Activated CD4-positive, alpha-beta T cell treated with anti-CD3 and anti-CD28 coated beads, Interleukin-2, amount 50 U/mL, for 16 hours (primary cell): ENCODE measurements around the gene SYMPK.
"Not testable (repeated sequence)": the region's sequence is repeated elsewhere in the genome, so short reads cannot be mapped to it uniquely, and the experiment has no call there.

Source experiments
- DNase-seq: peaks from one replicate; pipeline ENCODE4 v3.0.0-alpha.2; 2020

Gene SYMPK

DNA sequence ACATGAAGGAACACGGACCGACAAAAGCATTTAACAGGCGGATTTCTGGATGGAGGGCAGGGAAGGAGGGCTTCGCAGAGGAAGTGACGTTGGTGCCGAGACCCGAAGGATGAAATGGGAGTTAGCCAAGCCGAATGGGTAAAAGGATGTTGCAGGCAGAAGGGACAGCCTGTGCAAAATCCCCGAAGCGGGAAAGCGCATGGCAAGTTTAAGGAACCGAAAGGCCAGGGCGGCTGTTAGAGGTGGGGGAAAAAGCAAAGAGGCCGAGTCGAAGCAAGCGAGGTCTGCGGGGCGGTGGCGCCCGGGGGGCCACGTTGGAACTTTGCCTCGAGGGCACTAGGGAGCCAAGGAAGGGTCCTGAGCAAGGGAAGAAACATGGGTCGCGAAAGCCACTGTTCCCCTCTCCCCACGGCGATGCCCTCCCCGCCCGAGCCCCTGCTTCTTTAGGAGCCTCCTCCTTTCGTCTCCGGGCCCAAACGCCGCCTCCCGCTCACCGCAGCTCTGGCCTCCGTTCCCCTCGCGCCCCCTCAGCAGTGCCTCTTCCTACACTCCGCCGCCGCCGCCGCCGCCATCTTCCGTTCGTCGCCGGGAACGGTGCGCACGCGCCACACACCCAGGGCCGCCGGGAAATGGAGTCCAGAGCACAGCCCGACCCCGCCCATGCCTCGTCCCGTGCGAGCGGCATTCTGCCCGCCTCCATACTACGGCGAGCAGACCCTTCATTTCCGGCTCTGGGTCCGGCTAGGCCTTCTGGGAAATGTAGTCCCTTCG lies at the start of gene SYMPK:
Gene SYMPK, minus strand, starts transcription at position 584 of the 771 bp plus-strand sequence. CDS start 8,652 bp downstream, outside the sequence.
- DNase-seq: peak; percentile 100

GRCh38 chr19:45911291-45911690 lies 48.3 kb upstream of the SYMPK start:
- no peak for DNase-seq

GRCh38 chr19:45908956-45909355 lies 46.0 kb upstream of the SYMPK start:
- no peak for DNase-seq

DNA sequence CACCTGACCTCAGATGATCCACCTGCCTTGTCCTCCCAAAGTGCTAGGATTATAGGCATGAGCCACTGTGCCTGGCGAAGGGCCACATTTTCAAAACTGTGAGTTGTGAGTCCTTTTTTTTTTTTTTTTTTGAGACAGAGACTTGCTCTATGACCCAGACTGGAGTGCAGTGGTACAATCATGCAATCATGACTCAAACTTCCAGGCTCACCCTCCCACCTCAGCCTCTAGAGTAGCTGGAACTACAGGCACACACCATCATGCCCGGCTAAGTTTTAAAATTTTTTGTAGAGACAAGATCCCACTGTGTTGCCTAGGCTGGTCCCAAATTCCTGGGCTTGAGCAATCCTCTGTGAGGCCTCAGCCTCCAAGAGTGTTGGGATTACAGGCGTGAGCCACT lies 43.3 kb upstream of the SYMPK start:
- DNase-seq: no peak

- DNase-seq: no peak
Measured at GRCh38 chr19:45905011-45905410, 42.1 kb upstream of the SYMPK start.

GRCh38 chr19:45902651-45903625 lies 40.0 kb upstream of the SYMPK start:
- peak; percentile 100 for DNase-seq

GRCh38 chr19:45901912-45902650 lies 39.1 kb upstream of the SYMPK start, which contains the start of gene MYPOP:
Gene MYPOP (minus strand): TSS chr19:45902613. CDS start chr19:45901773, 840 bp downstream.
- DNase-seq: no peak

DNA sequence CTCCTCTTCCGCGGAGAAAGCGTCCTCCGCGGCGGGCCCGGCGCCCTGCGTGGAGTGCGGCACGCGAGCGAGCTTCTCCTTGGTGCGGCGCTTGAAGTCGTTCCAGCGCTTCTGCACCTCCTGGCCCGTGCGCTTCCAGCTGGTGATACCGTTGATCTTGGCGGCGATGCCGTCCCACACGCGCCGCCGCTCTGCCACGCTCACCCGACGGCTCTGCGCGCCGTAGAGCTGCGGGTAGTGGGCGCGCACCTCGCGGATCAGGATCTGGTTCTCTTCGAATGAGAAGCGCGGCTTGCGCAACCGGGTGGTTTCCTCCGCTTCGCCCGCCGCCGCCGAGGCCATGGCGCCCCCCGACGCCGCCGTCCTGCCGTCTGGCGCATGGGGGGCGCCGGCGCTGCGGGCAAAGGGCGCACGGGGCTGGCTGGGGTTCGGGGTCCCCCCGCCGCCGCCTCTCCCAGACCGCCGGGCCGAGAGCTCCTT lies 38.5 kb upstream of the SYMPK start:
- no peak for DNase-seq

GRCh38 chr19:45900738-45901431 lies 37.9 kb upstream of the SYMPK start:
- no peak for DNase-seq

DNA sequence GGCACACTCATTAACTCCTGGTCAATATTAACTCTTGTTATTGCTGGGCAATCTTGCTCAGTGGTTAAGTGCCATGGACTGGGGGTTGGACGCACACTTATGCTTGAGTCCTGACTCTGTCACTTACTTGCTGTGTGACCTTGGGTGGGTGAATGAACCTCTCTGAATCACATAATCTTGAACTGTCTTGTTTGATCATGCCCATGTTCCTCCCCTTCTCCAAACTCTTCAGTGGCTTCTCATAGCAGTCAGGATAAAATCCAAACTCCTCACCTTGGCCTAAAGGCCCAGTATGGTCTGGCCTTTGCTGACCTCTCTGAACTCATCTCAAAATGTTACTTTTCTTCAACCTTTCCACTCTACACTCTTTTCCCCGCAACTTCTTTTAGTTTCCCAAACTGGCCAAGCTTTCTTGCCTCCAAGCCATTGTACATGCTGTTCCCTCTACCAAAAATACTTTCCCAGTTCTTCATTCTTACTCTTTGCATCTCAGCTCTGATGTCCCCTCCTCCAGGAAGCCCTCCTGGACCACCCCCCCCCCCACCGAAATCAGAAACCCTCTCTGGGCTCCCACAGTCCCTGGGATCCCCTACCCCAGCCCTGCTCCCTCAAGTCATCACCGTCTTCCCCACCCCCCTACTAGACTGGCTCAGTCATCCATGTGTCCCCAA lies 37.1 kb upstream of the SYMPK start:
- DNase-seq: no peak

GRCh38 chr19:45899253-45899652 lies 36.3 kb upstream of the SYMPK start:
- DNase-seq: no peak

DNA sequence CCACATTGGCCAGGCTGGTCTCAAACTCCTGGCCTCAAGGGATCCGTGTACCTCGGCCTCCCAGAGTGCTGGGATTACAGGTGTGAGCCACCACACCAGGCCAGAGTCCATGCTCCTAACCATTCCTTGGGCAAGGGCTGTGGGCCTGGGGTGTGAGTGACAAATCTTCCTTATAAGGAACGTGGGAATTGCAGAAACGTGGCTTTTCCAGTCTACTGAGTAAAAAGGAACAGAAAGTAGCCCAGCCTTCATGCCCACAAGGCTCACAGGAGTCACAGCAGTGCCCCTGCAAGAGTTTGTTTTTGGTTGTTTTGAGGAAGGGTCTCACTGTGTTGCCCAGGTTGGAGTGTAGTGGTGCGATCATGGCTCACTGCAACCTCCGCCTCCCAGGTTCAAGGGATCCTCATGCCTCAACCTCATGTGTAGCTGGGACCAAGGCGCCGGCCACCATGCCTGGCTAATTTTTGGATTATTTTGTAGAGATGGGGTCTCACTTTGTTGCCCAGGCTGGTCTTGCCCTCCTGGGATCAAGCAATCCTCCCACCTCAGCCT lies 34.4 kb upstream of the SYMPK start:
- DNase-seq: no peak

- not testable (repeated sequence) for DNase-seq
Measured at GRCh38 chr19:45895983-45896599, 33.1 kb upstream of the SYMPK start.

DNA sequence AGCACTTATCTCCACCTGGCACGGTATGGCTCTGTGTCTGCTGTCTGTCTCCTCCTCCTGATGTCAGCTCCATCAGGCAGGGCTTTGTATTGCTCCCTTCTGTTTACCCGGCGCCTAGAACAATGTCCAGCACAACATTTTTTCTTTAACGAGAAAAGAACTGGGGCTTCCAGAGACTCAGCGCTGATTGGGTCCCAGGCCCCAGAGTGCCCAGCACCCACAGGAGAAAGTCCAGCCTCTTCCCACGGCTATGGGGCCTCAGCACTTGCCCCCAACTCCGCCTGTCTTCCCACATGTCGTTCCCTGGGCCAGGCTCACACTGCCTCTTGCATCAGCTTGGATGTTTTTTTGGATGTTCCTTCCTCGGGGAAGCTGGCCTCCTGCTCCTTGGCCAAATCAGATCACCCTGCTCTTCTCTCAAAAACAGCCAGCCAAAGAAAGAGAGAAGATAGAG lies 32.6 kb upstream of the SYMPK start:
- no peak for DNase-seq

DNA sequence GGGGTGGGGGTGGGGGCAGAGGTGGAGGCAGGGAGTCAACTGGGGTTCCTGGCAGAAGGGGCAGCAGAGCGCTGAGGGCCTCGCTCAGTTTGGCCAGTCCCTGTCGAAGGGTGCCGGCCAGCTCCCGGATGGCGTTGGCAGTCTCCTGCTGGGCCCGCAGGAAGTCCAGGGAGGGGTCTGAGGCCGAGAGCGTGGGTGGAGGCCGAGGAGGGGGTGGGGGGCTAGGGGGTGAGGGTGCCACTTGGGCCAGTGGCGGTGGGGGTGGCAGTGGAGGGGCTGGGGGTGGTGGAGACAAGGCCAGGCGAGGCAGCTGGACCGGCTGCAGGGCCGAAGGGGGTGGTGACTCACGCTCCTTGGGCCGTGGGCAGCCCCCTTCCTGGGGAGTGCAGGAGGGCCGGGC lies 27.9 kb upstream of the SYMPK start:
- no peak for DNase-seq

- DNase-seq: no peak
Measured at GRCh38 chr19:45889210-45889885, 26.4 kb upstream of the SYMPK start.

DNA sequence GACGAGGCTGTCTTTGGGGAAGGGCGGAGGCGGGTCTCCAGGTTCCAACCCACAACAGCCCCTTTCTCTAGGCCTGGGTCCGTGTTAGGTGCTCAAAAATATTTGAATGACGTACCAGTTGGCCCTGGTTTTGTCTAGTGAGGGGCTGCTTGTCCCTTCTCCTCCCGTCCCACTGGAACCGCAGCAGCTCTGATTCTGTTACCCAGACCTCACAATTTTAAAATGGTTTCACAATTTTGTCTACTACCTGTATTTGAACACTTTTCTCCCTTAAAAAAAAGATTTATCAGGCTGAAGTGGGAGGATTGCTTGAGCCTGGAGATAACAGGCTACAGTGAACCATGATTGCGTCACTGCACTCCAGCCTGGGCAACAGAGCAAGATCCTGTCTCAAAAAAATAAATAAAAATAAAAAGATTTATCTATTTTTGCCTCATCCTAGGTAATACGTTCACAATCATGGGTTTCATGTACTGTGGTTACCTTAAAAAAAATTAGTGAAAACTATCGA lies 24.3 kb upstream of the SYMPK start:
- no peak for DNase-seq

GRCh38 chr19:45886427-45887199 lies 23.7 kb upstream of the SYMPK start:
- peak; percentile 95 for DNase-seq
